SK-N-MC (cell line): ENCODE results near the gene COQ4.

Experiments used
- EZH2 ChIP-seq: fragments of 200-600 bp; sonication (generic); IDR thresholded peaks from one replicate; pipeline ENCODE4 v1.6.1; 2017; ENCODE audit warnings: antibody characterized with exemption
- POLR2AphosphoS5 ChIP-seq: IDR thresholded peaks from 2 replicates; pipeline ENCODE4 v1.6.1; 2012; ENCODE audit warnings: mild to moderate bottlenecking, low read depth, low read length, borderline replicate concordance

- TF ChIP-seq POLR2AphosphoS5 (no peak), EZH2 (no peak)
Observed at GRCh38 chr9:128293091-128293490, 29.5 kb upstream of the COQ4 start.
